ENCODE data around the gene RHBG.

- TF ChIP-seq EP300 (IDR thresholded peaks at IDR 0.05; ENCODE audit: borderline replicate concordance), result no peak
- no peak for TF ChIP-seq CEBPB (IDR thresholded peaks at IDR 0.05)
- TF ChIP-seq TAF1 (IDR thresholded peaks at IDR 0.05; ENCODE audit: low read depth), result no peak
- TF ChIP-seq RAD21 (IDR thresholded peaks at IDR 0.05; ENCODE audit: low read depth), result no peak
- TF ChIP-seq, protein P1, sequence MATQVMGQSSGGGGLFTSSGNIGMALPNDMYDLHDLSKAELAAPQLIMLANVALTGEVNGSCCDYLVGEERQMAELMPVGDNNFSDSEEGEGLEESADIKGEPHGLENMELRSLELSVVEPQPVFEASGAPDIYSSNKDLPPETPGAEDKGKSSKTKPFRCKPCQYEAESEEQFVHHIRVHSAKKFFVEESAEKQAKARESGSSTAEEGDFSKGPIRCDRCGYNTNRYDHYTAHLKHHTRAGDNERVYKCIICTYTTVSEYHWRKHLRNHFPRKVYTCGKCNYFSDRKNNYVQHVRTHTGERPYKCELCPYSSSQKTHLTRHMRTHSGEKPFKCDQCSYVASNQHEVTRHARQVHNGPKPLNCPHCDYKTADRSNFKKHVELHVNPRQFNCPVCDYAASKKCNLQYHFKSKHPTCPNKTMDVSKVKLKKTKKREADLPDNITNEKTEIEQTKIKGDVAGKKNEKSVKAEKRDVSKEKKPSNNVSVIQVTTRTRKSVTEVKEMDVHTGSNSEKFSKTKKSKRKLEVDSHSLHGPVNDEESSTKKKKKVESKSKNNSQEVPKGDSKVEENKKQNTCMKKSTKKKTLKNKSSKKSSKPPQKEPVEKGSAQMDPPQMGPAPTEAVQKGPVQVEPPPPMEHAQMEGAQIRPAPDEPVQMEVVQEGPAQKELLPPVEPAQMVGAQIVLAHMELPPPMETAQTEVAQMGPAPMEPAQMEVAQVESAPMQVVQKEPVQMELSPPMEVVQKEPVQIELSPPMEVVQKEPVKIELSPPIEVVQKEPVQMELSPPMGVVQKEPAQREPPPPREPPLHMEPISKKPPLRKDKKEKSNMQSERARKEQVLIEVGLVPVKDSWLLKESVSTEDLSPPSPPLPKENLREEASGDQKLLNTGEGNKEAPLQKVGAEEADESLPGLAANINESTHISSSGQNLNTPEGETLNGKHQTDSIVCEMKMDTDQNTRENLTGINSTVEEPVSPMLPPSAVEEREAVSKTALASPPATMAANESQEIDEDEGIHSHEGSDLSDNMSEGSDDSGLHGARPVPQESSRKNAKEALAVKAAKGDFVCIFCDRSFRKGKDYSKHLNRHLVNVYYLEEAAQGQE (IDR thresholded peaks at IDR 0.05; ENCODE audit: low read depth), result no peak
- no peak for TF ChIP-seq FOXM1 (IDR thresholded peaks at IDR 0.05; ENCODE audit: borderline replicate concordance, low read depth)
- TF ChIP-seq, protein P2, sequence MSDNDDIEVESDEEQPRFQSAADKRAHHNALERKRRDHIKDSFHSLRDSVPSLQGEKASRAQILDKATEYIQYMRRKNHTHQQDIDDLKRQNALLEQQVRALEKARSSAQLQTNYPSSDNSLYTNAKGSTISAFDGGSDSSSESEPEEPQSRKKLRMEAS (IDR thresholded peaks at IDR 0.05), result no peak
- TF ChIP-seq TEAD4 (IDR thresholded peaks at IDR 0.05), result no peak
- TF ChIP-seq NFIC (IDR thresholded peaks at IDR 0.05), result no peak
- TF ChIP-seq EGR1 (IDR thresholded peaks at IDR 0.05), result no peak
- no peak for TF ChIP-seq YY1 (IDR thresholded peaks at IDR 0.05; ENCODE audit: low read depth)
- no peak for TF ChIP-seq ZBTB7A (IDR thresholded peaks at IDR 0.05; ENCODE audit: low read depth)
- TF ChIP-seq, protein P3, sequence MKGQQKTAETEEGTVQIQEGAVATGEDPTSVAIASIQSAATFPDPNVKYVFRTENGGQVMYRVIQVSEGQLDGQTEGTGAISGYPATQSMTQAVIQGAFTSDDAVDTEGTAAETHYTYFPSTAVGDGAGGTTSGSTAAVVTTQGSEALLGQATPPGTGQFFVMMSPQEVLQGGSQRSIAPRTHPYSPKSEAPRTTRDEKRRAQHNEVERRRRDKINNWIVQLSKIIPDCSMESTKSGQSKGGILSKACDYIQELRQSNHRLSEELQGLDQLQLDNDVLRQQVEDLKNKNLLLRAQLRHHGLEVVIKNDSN (IDR thresholded peaks at IDR 0.05), result no peak
- no peak for TF ChIP-seq CREB1 (IDR thresholded peaks at IDR 0.05; ENCODE audit: low read depth)
These were observed 40.4 kb downstream of the RHBG start for GRCh38 chr1:156409439-156409838.

All from Ishikawa (cell line).